NK-92 treated with Interleukin-12 subunit alpha and Interleukin-12 subunit beta, amount 100 ng/mL, for 24 hours (cell line): ENCODE data around the gene HLA-DQA2.
A peak's percentile ranks its signal among the peaks of the same experiment; 100 is the strongest.
"Not testable (repeated sequence)": the region's sequence is repeated elsewhere in the genome, so short reads cannot be mapped to it uniquely, and the experiment has no call there.

Source experiments
- DNase-seq: peaks from one replicate; lab custom pipeline; 2025; lab: John Stamatoyannopoulos, UW

Gene HLA-DQA2

GRCh38 chr6:32741031-32741960 is at the start of gene HLA-DQA2:
Gene HLA-DQA2, plus strand, starts transcription at chr6:32741391. Its CDS starts 53 bp downstream, at chr6:32741444.
- no peak for DNase-seq

- DNase-seq: peak; percentile 43
Measured at GRCh38 chr6:32692019-32692418, 49.2 kb upstream of the HLA-DQA2 start.

- DNase-seq: no peak
Measured at GRCh38 chr6:32697031-32697430, 44.2 kb upstream of the HLA-DQA2 start.

- DNase-seq: no peak
Measured at GRCh38 chr6:32700391-32701040, 40.7 kb upstream of the HLA-DQA2 start.

- DNase-seq: no peak
Measured at GRCh38 chr6:32703347-32703746, 37.8 kb upstream of the HLA-DQA2 start.

- DNase-seq: not testable (repeated sequence)
Measured at GRCh38 chr6:32705164-32705563, 36.0 kb upstream of the HLA-DQA2 start.

GRCh38 chr6:32709625-32710024 is 31.6 kb upstream of the HLA-DQA2 start:
- no peak for DNase-seq

GRCh38 chr6:32713241-32713640 is 27.9 kb upstream of the HLA-DQA2 start:
- no peak for DNase-seq

- DNase-seq: no peak
Measured at GRCh38 chr6:32716396-32716795, 24.8 kb upstream of the HLA-DQA2 start.

- DNase-seq: no peak
Measured at GRCh38 chr6:32718879-32719278, 22.3 kb upstream of the HLA-DQA2 start.

GRCh38 chr6:32738126-32738525 is 3.1 kb upstream of the HLA-DQA2 start:
- no peak for DNase-seq

- DNase-seq: no peak
Measured at GRCh38 chr6:32742374-32742773, 1.2 kb downstream of the HLA-DQA2 start.

- no peak for DNase-seq
Measured at GRCh38 chr6:32744776-32745175, 3.6 kb downstream of the HLA-DQA2 start.

- DNase-seq: not testable (repeated sequence)
Measured at GRCh38 chr6:32745649-32746048, 4.5 kb downstream of the HLA-DQA2 start.

- DNase-seq: no peak
Measured at GRCh38 chr6:32752580-32752979, 11.4 kb downstream of the HLA-DQA2 start.

GRCh38 chr6:32759669-32760068 is 18.5 kb downstream of the HLA-DQA2 start:
- DNase-seq: no peak

GRCh38 chr6:32761072-32761471 is 19.9 kb downstream of the HLA-DQA2 start:
- no peak for DNase-seq

GRCh38 chr6:32761548-32761947 is 20.4 kb downstream of the HLA-DQA2 start:
- no peak for DNase-seq

GRCh38 chr6:32763421-32763820 is 22.2 kb downstream of the HLA-DQA2 start, which contains the start of gene HLA-DQB2:
Gene HLA-DQB2, minus strand, starts transcription at chr6:32763532. Its CDS starts 62 bp downstream, at chr6:32763470.
- no peak for DNase-seq

GRCh38 chr6:32764048-32764447 is 22.9 kb downstream of the HLA-DQA2 start:
- no peak for DNase-seq

- DNase-seq: no peak
Measured at GRCh38 chr6:32772656-32773055, 31.5 kb downstream of the HLA-DQA2 start.

GRCh38 chr6:32774426-32774825 is 33.2 kb downstream of the HLA-DQA2 start:
- DNase-seq: no peak

GRCh38 chr6:32775071-32775470 is 33.9 kb downstream of the HLA-DQA2 start:
- DNase-seq: no peak
